HG03558 (cell line): ENCODE measurements around the gene NDUFV3.
"Not testable (repeated sequence)": the region's sequence is repeated elsewhere in the genome, so short reads cannot be mapped to it uniquely, and the experiment has no call there.

Experiments
- ATAC-seq: cut with Tn5 transposase; IDR thresholded peaks from one replicate; pipeline ENCODE4 v1.9.1; 2021; ENCODE audit warnings: moderate number of reproducible peaks; ENCODE audit not compliant: unreplicated experiment; ENCODE audit errors: extremely low read depth

Gene NDUFV3

GRCh38 chr21:42892931-42893755, at the start of gene NDUFV3:
Gene NDUFV3 (plus strand): TSS chr21:42893309. CDS start chr21:42893334, 25 bp downstream.
- peak; percentile 68 for ATAC-seq

- no peak for ATAC-seq
Measured at GRCh38 chr21:42844411-42845113, 48.5 kb upstream of the NDUFV3 start.

- ATAC-seq: no peak
Measured at GRCh38 chr21:42845296-42845965, 47.7 kb upstream of the NDUFV3 start.

- no peak for ATAC-seq
Measured at GRCh38 chr21:42846221-42846620, 46.9 kb upstream of the NDUFV3 start.

GRCh38 chr21:42847051-42847707, 45.9 kb upstream of the NDUFV3 start:
- ATAC-seq: no peak

GRCh38 chr21:42847726-42848125, 45.4 kb upstream of the NDUFV3 start:
- no peak for ATAC-seq

- not testable (repeated sequence) for ATAC-seq
Measured at GRCh38 chr21:42848144-42848931, 44.8 kb upstream of the NDUFV3 start.

- ATAC-seq: no peak
Measured at GRCh38 chr21:42848932-42849758, 44.0 kb upstream of the NDUFV3 start.

- no peak for ATAC-seq
Measured at GRCh38 chr21:42849759-42850412, 43.2 kb upstream of the NDUFV3 start.

GRCh38 chr21:42850463-42850862, 42.6 kb upstream of the NDUFV3 start:
- ATAC-seq: no peak

GRCh38 chr21:42850866-42851391, 42.2 kb upstream of the NDUFV3 start:
- no peak for ATAC-seq

GRCh38 chr21:42851812-42852665, 41.1 kb upstream of the NDUFV3 start:
- no peak for ATAC-seq

GRCh38 chr21:42852925-42853570, 40.1 kb upstream of the NDUFV3 start:
- no peak for ATAC-seq

GRCh38 chr21:42853621-42854020, 39.5 kb upstream of the NDUFV3 start:
- ATAC-seq: no peak

GRCh38 chr21:42854246-42855010, 38.7 kb upstream of the NDUFV3 start:
- no peak for ATAC-seq
